Regular cardiac myocyte (primary cell): ENCODE data around the gene RAB9B. TPM values are rescaled to one million over a fixed set of nuclear protein-coding genes. Genes with fewer than 3 reads are reported as not detected.

Experiments
- total RNA-seq: library from RNA; depleted of rRNA; stranded (reverse); fragments of >200 nt; gene quantifications from 2 replicates; pipeline ENCODE4 v1.2.3, GENCODE V29; 2014

Gene RAB9B, protein sequence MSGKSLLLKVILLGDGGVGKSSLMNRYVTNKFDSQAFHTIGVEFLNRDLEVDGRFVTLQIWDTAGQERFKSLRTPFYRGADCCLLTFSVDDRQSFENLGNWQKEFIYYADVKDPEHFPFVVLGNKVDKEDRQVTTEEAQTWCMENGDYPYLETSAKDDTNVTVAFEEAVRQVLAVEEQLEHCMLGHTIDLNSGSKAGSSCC
- 0.96 and 2.0 TPM in 2 replicates for total RNA-seq

DNA sequence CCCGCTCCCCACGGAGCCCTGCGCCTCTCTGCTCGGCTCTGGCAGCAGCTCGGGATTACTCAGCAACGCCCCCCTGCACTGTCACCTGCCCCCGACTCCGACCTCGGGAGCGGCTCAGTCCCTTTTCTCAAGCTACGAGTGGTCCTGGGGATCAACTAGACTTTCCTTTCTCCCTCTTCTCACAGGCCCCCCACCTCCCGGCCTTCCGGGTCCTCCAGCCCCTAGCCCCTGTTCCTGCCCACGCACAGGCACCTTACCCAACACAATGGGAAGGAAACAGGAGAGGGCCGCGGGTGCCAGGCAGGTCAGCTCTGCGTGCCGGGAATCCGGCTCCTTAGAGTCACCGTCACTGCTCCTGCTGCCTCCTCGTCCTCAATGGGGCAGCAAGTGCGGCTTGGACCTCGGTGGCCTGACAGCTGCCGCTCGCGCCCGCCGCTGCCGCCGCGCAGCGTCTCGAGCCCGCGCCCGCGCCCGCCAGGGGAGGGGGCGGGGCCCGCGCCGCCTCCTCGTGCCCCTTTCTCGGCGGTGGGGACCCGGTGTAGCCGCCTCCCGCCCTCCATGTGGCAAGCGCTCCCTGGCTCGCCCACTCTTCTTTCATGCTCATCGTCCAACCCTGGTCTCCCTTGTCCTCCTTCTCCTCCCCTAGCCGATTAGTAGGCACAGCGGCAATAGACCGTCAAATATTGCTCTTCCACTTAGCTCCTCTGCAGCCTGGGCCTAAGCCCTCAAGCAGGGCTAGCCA is at the start of gene RAB9B:
TSS of gene RAB9B (minus strand) at position 455 of the 742 bp plus-strand sequence. CDS start 6,473 bp downstream, outside the sequence.

DNA sequence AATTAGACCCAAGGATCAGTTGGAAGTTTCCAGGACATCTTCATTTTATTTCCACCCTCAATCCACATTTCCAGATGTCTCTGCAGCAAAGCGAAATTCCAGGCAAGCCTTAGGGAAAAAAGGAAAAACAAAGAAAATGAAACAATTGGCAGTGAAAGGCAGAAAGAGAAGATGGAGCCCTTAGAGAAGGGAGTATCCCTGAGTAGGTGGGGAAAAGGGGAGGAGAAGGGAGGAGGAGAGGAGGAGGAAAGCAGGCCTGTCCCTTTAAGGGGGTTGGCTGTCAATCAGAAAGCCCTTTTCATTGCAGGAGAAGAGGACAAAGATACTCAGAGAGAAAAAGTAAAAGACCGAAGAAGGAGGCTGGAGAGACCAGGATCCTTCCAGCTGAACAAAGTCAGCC is 55.5 kb downstream of the RAB9B start, which contains the start of gene PLP1:
TSS of gene PLP1 (plus strand) at position 295 of the 400 bp plus-strand sequence. CDS start 156 bp downstream, outside the sequence.

Other genes with a start within 250 kb of the RAB9B start
- 40.6 and 58.9 TPM in 2 replicates for gene TCEAL4, start 246.7 kb downstream of the RAB9B start, total RNA-seq
- gene TCEAL3, start 224.3 kb downstream of the RAB9B start, total RNA-seq, result 14.9 and 19.9 TPM in 2 replicates
- 16.9 and 28.5 TPM in 2 replicates for gene TCEAL1, start 203.3 kb downstream of the RAB9B start, total RNA-seq
- 1,079 and 1,122 TPM in 2 replicates for gene MORF4L2, start 145.6 kb downstream of the RAB9B start, total RNA-seq
- gene TMEM31, start 121.3 kb downstream of the RAB9B start, total RNA-seq, result not detected in 2 replicates
- gene PLP1, start 55.4 kb downstream of the RAB9B start, total RNA-seq, result under 0.01 and 0.28 TPM in 2 replicates
- gene TMSB15B, start 130.4 kb upstream of the RAB9B start, total RNA-seq, result 2.5 and 2.8 TPM in 2 replicates
- not detected in 2 replicates for gene H2BW1, start 181.5 kb upstream of the RAB9B start, total RNA-seq
- gene H2BW2, start 207.7 kb upstream of the RAB9B start, total RNA-seq, result not detected in 2 replicates
- 2.3 and 3.1 TPM in 2 replicates for gene TMSB15C, start 244.0 kb upstream of the RAB9B start, total RNA-seq